Keratinocyte (primary cell): ENCODE data around the gene NEGR1. TPM values are rescaled to one million over a fixed set of nuclear protein-coding genes. Genes with fewer than 3 reads are reported as not detected.

ENCODE experiments used
- DNase-seq: peaks from one replicate; pipeline ENCODE4 v3.0.0-alpha.2; 2011; ENCODE audit warnings: low read depth, missing footprints, low spot score
- FAIRE-seq: peaks from 2 replicates; lab custom pipeline; 2011; peaks lifted over from hg19 to GRCh38; lab: Jason Lieb, UNC
- H2AFZ ChIP-seq: 2 replicates; pipeline ENCODE4 v1.6.0; 2012; ENCODE audit warnings: low read length, control low read depth, inconsistent platforms; ENCODE audit not compliant: control insufficient read depth
- H3K27ac ChIP-seq: 2 replicates; pipeline ENCODE4 v1.5.1; 2011; ENCODE audit warnings: low read length; ENCODE audit not compliant: control insufficient read depth, insufficient read depth
- H3K27me3 ChIP-seq: 3 replicates; pipeline ENCODE4 v1.6.0; 2011; ENCODE audit warnings: low read length; ENCODE audit not compliant: control insufficient read depth, insufficient read depth; ENCODE audit errors: extremely low read depth
- H3K36me3 ChIP-seq, 2 experiments: 2 replicates in 1 of 2; 3 replicates in 1 of 2; pipeline ENCODE4 v1.5.1; 2011; ENCODE audit warnings: low read length in 2 of 2, mild to moderate bottlenecking in 1 of 2; ENCODE audit not compliant: control insufficient read depth in 2 of 2, insufficient read depth in 2 of 2; ENCODE audit errors: extremely low read depth in 1 of 2
- H3K4me1 ChIP-seq: 3 replicates; pipeline ENCODE4 v1.5.1; 2011; ENCODE audit warnings: low read length; ENCODE audit not compliant: control insufficient read depth, insufficient read depth; ENCODE audit errors: extremely low read depth
- H3K4me2 ChIP-seq: 3 replicates; pipeline ENCODE4 v1.6.0; 2011; ENCODE audit warnings: low read depth, low read length; ENCODE audit not compliant: control insufficient read depth, insufficient read depth; ENCODE audit errors: extremely low read depth
- H3K4me3 ChIP-seq, 3 experiments: fragments of 200-600 bp in 1 of 3; sonication (generic) in 1 of 3; 2 replicates in 2 of 3; 3 replicates in 1 of 3; pipeline ENCODE4 v1.5.1; 2011 to 2016; ENCODE audit warnings: low read length in 3 of 3, mild to moderate bottlenecking in 3 of 3, control low read depth in 2 of 3, inconsistent platforms in 1 of 3, low read depth in 1 of 3, mixed read lengths in 1 of 3, mixed run types in 1 of 3, moderate library complexity in 1 of 3; ENCODE audit not compliant: control insufficient read depth in 2 of 3, insufficient read depth in 2 of 3; ENCODE audit errors: extremely low read depth in 1 of 3
- H3K79me2 ChIP-seq: 2 replicates; pipeline ENCODE4 v1.6.0; 2012; ENCODE audit warnings: low read length; ENCODE audit not compliant: control insufficient read depth, insufficient read depth
- H3K9ac ChIP-seq: 3 replicates; pipeline ENCODE4 v1.6.0; 2011; ENCODE audit warnings: low read length; ENCODE audit not compliant: control insufficient read depth, insufficient read depth; ENCODE audit errors: extremely low read depth
- H3K9me1 ChIP-seq: 3 replicates; pipeline ENCODE4 v1.6.0; 2011; ENCODE audit warnings: low read length; ENCODE audit not compliant: control insufficient read depth, insufficient read depth; ENCODE audit errors: extremely low read depth
- H3K9me3 ChIP-seq: 2 replicates; pipeline ENCODE4 v1.5.1; 2012; ENCODE audit warnings: low read depth, low read length; ENCODE audit not compliant: control insufficient read depth
- H4K20me1 ChIP-seq: 3 replicates; pipeline ENCODE4 v1.6.0; 2011; ENCODE audit warnings: low read length; ENCODE audit not compliant: control insufficient read depth, insufficient read depth; ENCODE audit errors: extremely low read depth
- CTCF ChIP-seq, 3 experiments: IDR thresholded peaks in 1 of 3; conservative IDR thresholded peaks in 1 of 3; optimal IDR thresholded peaks in 1 of 3; 2 replicates in 2 of 3; 3 replicates in 1 of 3; pipeline versions ENCODE3 to v1.5.1; 2011; ENCODE audit warnings: low read length in 3 of 3, mild to moderate bottlenecking in 3 of 3, moderate library complexity in 2 of 3, control low read depth in 1 of 3, inconsistent platforms in 1 of 3; ENCODE audit not compliant: insufficient read depth in 2 of 3; ENCODE audit errors: extremely low read depth in 1 of 3
- EZH2 ChIP-seq: IDR thresholded peaks from one replicate; pipeline ENCODE4 v1.6.1; 2012; ENCODE audit warnings: inconsistent platforms, mild to moderate bottlenecking, low read length, moderate library complexity
- dilution Hi-C: fragments of 300-500 bp; cut with MboI; formaldehyde crosslinking; loops from one replicate; pipeline ENCODE4 v1.7.0; 2020; ENCODE audit warnings: low sequenced_read_pairs; ENCODE audit not compliant: extremely low pct_ligation_motif_present
- polyA plus RNA-seq, 5 experiments: library from polyadenylated mRNA; depleted of rRNA in 3 of 5; stranded (reverse) in 3 of 5; stranded (forward) in 1 of 5; unstranded in 1 of 5; fragments of >200 nt; gene quantifications; 1 replicate in 1 of 5; 2 replicates in 3 of 5; 3 replicates in 1 of 5; pipeline versions ENCODE4 v1.2.1 to v1.2.3, GENCODE V29; 2011 to 2012; ENCODE audit warnings: missing spikeins in 2 of 5, low read depth in 1 of 5, low replicate concordance in 1 of 5

The NEGR1 gene
- polyA plus RNA-seq, 1 donor (not counting 4 experiments of a cell fraction or from before 2014, with no cell fraction given): 1.6 TPM

GRCh38 chr1:71586030-71586429 is 696.3 kb downstream of the NEGR1 start:
- Histone ChIP-seq H3K9me3 (no peaks in the 10 kb centered on the region), H3K9ac (no peak overlapping the region), H3K27ac (no peak overlapping the region), H3K36me3 (no peaks in the 10 kb centered on the region), H3K4me2 (no peak overlapping the region), H3K79me2 (no peaks in the 10 kb centered on the region), H3K27me3 (no peaks in the 10 kb centered on the region), H4K20me1 (no peaks in the 10 kb centered on the region), H3K9me1 (no peaks in the 10 kb centered on the region), H3K4me3 (no peak overlapping the region), H3K4me1 (no peaks in the 10 kb centered on the region), H2AFZ (no peak overlapping the region)
- DNase-seq: no peak
- FAIRE-seq: no peak
- dilution Hi-C loops: loop anchor here (25.0 kb wide), 1 partner anchor 451 kb away; no protein-coding TSS in a partner anchor
- TF ChIP-seq EZH2 (no peak), CTCF (optimal IDR thresholded peaks at IDR 0.05 in 1 of 3, IDR thresholded peaks at IDR 0.05 in 1 of 3, conservative IDR thresholded peaks at IDR 0.05 in 1 of 3; ENCODE audit: extremely low read depth in 1 of 3, insufficient read depth in 2 of 3, low read length in 3 of 3) (no peak)

- Histone ChIP-seq H2AFZ (no peak overlapping the region), H3K4me1 (no peaks in the 10 kb centered on the region), H3K36me3 (no peaks in the 10 kb centered on the region), H3K4me2 (no peak overlapping the region), H3K79me2 (no peaks in the 10 kb centered on the region), H3K27ac (no peak overlapping the region), H3K27me3 (no peaks in the 10 kb centered on the region), H3K9me3 (no peaks in the 10 kb centered on the region), H3K9me1 (no peaks in the 10 kb centered on the region), H4K20me1 (no peaks in the 10 kb centered on the region), H3K9ac (no peak overlapping the region), H3K4me3 (no peak overlapping the region)
- TF ChIP-seq EZH2: no peak
- no peak for TF ChIP-seq CTCF (optimal IDR thresholded peaks at IDR 0.05 in 1 of 3, IDR thresholded peaks at IDR 0.05 in 1 of 3, conservative IDR thresholded peaks at IDR 0.05 in 1 of 3; ENCODE audit: extremely low read depth in 1 of 3, insufficient read depth in 2 of 3, low read length in 3 of 3)
- no peak for DNase-seq
- no peak for FAIRE-seq
- dilution Hi-C loops: loop anchor here (25.0 kb wide), 1 partner anchor 454 kb away; no protein-coding TSS in a partner anchor
Measured at GRCh38 chr1:71583756-71584155, 698.6 kb downstream of the NEGR1 start.
